GM19395 (cell line): ENCODE data around the gene CGB8.

Experiments used
- ATAC-seq: cut with Tn5 transposase; IDR thresholded peaks from one replicate; pipeline ENCODE4 v1.9.1; 2021; ENCODE audit warnings: mild to moderate bottlenecking, moderate library complexity; ENCODE audit not compliant: unreplicated experiment

The CGB8 gene

DNA sequence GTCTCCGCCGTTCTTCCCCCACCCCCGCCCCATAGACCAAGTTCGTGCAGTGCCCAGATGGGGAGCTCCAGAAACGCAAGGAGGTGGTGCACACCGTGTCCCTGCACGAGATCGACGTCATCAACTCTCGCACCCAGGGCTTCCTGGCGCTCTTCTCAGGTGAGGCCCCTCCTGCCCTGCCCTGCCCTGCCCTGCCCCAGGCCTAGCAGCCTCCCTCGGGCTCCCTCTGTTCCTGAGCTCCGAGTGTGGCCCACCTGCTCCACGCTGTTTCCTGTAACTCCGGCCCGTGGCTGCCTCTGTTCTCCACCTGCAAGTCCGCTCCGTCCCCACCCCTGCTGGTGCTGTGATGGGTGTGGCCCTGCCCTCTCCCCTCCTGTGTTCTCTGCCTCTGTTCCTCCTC is 38.5 kb downstream of the CGB8 start:
- no peak for ATAC-seq

DNA sequence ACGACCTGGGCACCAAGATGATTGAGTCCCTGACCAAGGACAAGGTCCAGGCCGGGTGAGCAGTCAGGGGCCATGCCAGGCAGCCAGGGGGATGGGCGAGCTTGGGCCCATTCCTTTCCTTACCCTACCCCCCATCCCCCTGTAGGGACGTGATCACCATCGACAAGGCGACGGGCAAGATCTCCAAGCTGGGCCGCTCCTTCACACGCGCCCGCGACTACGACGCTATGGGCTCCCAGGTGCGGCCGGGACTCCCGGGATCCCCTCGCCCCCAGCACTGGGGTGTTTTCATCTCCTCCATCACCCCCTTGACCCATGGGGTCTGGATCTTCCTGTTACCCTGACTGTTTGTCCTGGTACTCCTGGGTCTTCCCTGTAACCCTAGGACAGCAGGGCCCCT is 39.1 kb downstream of the CGB8 start:
- no peak for ATAC-seq

DNA sequence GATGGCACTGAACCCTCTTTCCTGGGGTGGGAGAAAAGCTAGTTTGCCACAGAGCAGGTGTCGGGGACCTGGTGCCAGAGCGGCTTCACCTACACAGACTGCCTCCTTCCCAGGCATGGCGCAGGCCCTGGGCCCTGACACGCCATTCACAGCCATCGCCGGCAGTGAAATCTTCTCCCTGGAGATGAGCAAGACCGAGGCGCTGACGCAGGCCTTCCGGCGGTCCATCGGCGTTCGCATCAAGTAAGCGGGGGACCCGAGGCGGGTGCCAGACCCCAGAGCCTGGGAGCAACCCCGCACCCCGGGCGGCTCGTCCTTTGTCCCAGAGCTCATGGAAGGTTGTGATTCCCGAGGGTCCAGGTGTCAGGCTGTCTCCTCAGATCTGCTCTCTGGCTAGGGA is 42.0 kb downstream of the CGB8 start:
- ATAC-seq = no peak

DNA sequence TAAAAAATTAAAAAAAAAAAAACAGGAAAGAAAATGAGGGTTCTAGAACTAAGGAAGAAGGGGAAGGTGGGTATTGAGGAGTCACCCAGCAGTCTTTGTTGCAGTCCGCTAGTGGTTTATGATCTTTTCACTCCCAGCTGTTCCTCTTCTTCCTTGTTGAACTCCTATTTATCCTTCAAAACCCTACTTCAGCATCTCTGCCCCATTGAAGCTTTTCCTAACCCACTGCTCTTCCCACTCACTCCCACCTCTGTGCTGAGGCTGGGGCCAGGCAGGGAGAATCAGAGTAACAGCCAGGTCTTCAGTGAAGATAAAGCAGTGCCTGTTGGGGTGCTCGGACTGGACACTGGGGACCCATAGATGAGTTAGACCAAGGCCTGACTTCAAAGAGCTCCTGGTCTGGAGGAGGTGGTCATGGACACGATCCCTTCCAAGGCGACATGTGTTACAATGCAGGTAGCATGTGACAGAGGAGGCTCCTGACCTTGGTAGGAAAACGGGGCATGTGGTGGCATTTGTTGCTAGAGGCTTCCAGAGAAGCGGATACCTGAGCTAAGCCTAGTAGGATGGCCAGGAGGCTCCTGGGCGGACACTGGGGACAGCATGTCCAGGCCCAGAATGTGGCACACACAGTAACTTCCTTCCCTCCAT is 43.8 kb downstream of the CGB8 start:
- ATAC-seq = no peak

DNA sequence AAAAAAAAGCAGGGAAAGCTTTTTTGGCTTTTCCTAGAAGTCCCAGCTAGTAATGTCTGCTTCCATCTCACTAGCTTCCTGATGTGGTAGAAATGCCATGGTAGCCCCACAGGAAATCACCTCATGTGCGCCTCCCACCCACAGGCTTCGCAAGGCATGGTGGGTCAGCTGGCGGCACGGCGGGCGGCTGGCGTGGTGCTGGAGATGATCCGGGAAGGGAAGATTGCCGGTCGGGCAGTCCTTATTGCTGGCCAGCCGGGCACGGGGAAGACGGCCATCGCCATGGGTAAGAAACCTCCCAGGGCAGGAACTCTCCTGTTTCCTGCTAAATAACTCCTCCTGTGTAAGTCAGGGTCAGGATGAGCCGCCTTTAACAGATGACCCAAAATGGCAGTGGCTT is 44.8 kb downstream of the CGB8 start:
- ATAC-seq = no peak

DNA sequence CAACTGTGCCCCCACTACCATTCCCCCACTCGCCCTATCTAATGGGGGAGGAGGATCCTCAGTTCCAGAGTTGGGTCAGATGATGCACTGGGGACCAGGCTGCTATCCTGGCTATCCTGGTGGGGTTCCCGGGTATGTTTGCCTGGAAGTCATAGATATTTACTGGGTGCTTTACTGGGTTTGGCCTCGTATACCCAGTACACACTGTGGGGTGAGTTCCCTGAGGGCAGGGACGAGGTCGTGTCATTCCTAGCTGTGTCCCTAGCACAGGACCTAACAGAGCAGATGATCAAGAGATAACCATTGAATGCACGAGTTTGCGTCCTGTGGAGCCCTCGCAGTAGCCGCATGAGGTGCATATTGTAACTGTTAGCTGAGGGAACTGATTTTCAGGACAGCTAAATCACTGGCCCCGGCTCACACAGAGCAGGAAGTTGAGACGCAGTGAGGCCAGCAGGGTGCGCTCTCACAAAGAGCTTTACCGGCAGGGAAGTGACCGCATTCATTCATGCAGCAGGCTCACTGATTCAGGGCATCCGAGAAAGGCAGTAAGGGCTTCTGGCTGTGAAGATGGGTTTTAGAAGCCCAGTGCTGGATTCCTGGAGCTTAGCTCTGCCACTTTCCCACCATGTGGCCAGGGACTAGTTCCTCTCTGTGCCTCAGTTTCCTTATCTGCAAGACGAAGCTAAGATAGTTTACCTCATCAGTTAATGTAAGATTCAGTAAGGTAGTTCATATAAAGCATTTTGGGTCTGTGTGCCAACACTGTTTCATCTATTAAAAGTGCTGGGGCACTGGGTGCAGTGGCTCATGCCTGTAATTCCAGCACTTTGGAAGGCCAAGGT is 49.2 kb downstream of the CGB8 start:
- no peak for ATAC-seq

DNA sequence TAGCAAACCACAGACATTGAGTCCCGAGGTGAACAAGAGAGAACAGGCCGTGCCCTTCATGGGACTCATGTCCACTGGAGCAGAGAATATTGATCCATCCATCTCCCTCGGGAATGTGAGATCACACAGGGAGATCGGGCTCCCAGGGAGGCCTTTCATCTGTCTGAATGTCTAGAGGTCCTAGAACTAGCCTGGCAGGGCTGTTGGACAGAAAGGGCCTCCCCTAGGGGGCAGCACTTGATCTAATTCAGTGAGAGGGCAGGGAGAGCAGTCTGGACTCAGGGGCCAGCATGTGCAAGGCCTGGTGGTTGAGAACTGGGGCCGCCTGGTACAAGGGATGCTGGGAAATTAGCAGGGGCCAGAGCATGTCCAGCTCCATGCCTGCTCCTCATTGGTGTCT is 50.9 kb downstream of the CGB8 start:
- ATAC-seq = no peak
